GM12878 (cell line): ENCODE results near the gene FHL5.

Experiments used
- ASH2L ChIP-seq: fragments of 300-600, 200-600 bp; sonication (generic); IDR thresholded peaks from 2 replicates; pipeline ENCODE4 v1.6.1; 2017; ENCODE audit warnings: low read depth, mild to moderate bottlenecking, borderline replicate concordance
- CHD2 ChIP-seq: IDR thresholded peaks from 2 replicates; pipeline ENCODE4 v1.6.1; 2011; ENCODE audit warnings: low read depth, low read length, improper control_type of control experiment, borderline replicate concordance
- CHD4 ChIP-seq: fragments of 200-600 bp; sonication (generic); IDR thresholded peaks from 2 replicates; pipeline ENCODE4 v1.6.1; 2016; ENCODE audit warnings: mild to moderate bottlenecking
- HDAC2 ChIP-seq: fragments of 200-600 bp; sonication (generic); IDR thresholded peaks from 2 replicates; pipeline ENCODE4 v1.6.1; 2017
- MYC ChIP-seq: IDR thresholded peaks from 2 replicates; pipeline ENCODE4 v1.6.1; 2011; ENCODE audit warnings: mild to moderate bottlenecking, low read length, moderate library complexity, inconsistent platforms; ENCODE audit not compliant: insufficient read depth, insufficient replicate concordance, insufficient read length, severe bottlenecking
- POLR2A ChIP-seq: IDR thresholded peaks from 2 replicates; pipeline ENCODE4 v1.6.1; 2011; ENCODE audit warnings: low read depth, mild to moderate bottlenecking, low read length
- TAF1 ChIP-seq: IDR thresholded peaks from 2 replicates; pipeline ENCODE4 v1.6.1; 2011; ENCODE audit warnings: mild to moderate bottlenecking, low read depth, low read length, borderline replicate concordance
- TCF7 ChIP-seq: IDR thresholded peaks from 2 replicates; pipeline ENCODE4 v1.6.1; 2014; ENCODE audit warnings: antibody characterized with exemption, borderline replicate concordance
- YBX1 ChIP-seq: fragments of 450-650 bp; IDR thresholded peaks from 2 replicates; pipeline ENCODE4 v1.6.1; 2016; ENCODE audit warnings: antibody characterized with exemption
- YY1 ChIP-seq: IDR thresholded peaks from 2 replicates; pipeline ENCODE4 v1.6.1; 2011; ENCODE audit warnings: low read depth, mild to moderate bottlenecking, low read length
- ZNF274 ChIP-seq: IDR thresholded peaks from one replicate; pipeline ENCODE4 v1.8.0; 2011; ENCODE audit not compliant: insufficient read length, insufficient read depth
- TF ChIP-seq, protein P1 (sequence below), 3 experiments: IDR thresholded peaks in 2 of 3; conservative IDR thresholded peaks in 1 of 3; 2 replicates each; pipeline ENCODE4 v1.5.1; 2011; ENCODE audit warnings: low read depth in 3 of 3, low read length in 3 of 3, mild to moderate bottlenecking in 3 of 3, control low read depth in 2 of 3, moderate library complexity in 2 of 3, inconsistent platforms in 1 of 3, mixed read lengths in 1 of 3; ENCODE audit not compliant: control insufficient read depth in 2 of 3, insufficient read depth in 1 of 3; ENCODE audit errors: extremely low read depth in 1 of 3
- TF ChIP-seq, protein P2 (sequence below): IDR thresholded peaks from 2 replicates; pipeline ENCODE4 v1.6.1; 2011; ENCODE audit warnings: mild to moderate bottlenecking, low read depth, low read length, moderate library complexity; ENCODE audit not compliant: insufficient replicate concordance

DNA sequence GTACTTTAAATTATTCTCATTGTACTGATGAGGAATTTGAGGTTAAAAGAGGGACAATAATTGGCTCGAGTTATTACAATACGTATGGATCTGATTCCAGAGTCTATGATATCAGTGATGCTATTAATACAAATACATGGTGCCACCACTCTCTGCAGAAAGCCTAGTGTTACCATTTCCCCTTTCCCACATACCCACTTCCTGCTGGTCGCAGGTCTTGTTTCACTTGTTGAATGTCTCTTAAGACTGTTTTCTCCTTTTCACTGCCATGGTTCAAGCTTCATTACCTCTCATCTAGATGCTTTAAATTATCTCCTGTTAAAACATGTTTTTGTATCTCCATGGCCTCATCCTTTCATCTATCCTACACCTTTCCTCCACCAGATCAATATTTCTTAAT is 62.0 kb downstream of the FHL5 start:
- no peak for TF ChIP-seq HDAC2
- no peak for TF ChIP-seq YY1
- TF ChIP-seq TCF7, result no peak
- TF ChIP-seq, protein P1, sequence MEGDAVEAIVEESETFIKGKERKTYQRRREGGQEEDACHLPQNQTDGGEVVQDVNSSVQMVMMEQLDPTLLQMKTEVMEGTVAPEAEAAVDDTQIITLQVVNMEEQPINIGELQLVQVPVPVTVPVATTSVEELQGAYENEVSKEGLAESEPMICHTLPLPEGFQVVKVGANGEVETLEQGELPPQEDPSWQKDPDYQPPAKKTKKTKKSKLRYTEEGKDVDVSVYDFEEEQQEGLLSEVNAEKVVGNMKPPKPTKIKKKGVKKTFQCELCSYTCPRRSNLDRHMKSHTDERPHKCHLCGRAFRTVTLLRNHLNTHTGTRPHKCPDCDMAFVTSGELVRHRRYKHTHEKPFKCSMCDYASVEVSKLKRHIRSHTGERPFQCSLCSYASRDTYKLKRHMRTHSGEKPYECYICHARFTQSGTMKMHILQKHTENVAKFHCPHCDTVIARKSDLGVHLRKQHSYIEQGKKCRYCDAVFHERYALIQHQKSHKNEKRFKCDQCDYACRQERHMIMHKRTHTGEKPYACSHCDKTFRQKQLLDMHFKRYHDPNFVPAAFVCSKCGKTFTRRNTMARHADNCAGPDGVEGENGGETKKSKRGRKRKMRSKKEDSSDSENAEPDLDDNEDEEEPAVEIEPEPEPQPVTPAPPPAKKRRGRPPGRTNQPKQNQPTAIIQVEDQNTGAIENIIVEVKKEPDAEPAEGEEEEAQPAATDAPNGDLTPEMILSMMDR (IDR thresholded peaks at IDR 0.05 in 2 of 3, conservative IDR thresholded peaks at IDR 0.05 in 1 of 3; ENCODE audit: control insufficient read depth in 2 of 3, extremely low read depth in 1 of 3, insufficient read depth in 1 of 3, low read depth in 3 of 3, low read length in 3 of 3), result no peak
- TF ChIP-seq CHD4, result no peak
- TF ChIP-seq, protein P2, sequence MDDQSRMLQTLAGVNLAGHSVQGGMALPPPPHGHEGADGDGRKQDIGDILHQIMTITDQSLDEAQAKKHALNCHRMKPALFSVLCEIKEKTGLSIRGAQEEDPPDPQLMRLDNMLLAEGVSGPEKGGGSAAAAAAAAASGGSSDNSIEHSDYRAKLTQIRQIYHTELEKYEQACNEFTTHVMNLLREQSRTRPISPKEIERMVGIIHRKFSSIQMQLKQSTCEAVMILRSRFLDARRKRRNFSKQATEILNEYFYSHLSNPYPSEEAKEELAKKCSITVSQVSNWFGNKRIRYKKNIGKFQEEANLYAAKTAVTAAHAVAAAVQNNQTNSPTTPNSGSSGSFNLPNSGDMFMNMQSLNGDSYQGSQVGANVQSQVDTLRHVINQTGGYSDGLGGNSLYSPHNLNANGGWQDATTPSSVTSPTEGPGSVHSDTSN, result no peak
- no peak for TF ChIP-seq CHD2
- TF ChIP-seq MYC, result no peak
- TF ChIP-seq POLR2A, result no peak
- no peak for TF ChIP-seq ZNF274
- TF ChIP-seq TAF1, result no peak
- no peak for TF ChIP-seq ASH2L
- TF ChIP-seq YBX1, result no peak
